ENCODE data around the gene GPSM1. TPM values are rescaled to one million over a fixed set of nuclear protein-coding genes. Genes with fewer than 3 reads are reported as not detected.

Gene GPSM1
- polyA plus RNA-seq, 1 of the 3 experiments (the other 2 are of a cell fraction) = 26.7 TPM

DNA sequence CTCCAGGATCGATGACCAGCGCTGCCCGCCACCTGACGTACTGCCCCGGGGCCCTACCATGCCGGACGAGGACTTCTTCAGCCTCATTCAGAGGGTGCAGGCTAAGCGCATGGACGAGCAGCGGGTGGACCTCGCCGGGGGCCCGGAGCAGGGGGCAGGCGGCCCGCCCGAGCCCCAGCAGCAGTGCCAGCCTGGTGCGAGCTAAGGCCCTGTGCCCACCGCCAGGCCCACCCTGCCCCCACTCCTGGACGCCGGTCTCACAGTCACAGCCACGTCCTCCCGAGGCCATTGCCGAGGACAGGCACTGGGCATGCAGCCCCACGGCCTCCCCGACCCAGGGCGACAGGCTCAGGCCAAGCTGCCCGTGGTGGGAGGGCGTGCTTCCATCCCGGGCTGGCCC is 30.7 kb downstream of the GPSM1 start:
- no peaks in the 10 kb centered on the region for H3K9me3 ChIP-seq
- H4K20me1 ChIP-seq (ENCODE audit: insufficient read depth) = 0 out of 2 replicates have a peak, but pooled peaks cover 3% of the 10 kb centered on the region
- 84% methylated on average over 8 of the region's 29 CpGs for WGBS (ENCODE audit: low lambda C conversion rate)
- H3K9ac ChIP-seq = no peak overlapping the region
- DNase-seq = no peak
- H3K79me2 ChIP-seq (ENCODE audit: insufficient read depth) = no peaks in the 10 kb centered on the region
- no peak overlapping the region for H3K4me3 ChIP-seq (ENCODE audit: low read depth in 2 of 2, low read length in 1 of 2)
- no peak for TF ChIP-seq FOSL2 (IDR thresholded peaks at IDR 0.05; ENCODE audit: borderline replicate concordance, low read depth)
- no peak for TF ChIP-seq RAD21 (IDR thresholded peaks at IDR 0.05; ENCODE audit: low read length)
- TF ChIP-seq, protein P1, sequence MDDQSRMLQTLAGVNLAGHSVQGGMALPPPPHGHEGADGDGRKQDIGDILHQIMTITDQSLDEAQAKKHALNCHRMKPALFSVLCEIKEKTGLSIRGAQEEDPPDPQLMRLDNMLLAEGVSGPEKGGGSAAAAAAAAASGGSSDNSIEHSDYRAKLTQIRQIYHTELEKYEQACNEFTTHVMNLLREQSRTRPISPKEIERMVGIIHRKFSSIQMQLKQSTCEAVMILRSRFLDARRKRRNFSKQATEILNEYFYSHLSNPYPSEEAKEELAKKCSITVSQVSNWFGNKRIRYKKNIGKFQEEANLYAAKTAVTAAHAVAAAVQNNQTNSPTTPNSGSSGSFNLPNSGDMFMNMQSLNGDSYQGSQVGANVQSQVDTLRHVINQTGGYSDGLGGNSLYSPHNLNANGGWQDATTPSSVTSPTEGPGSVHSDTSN (IDR thresholded peaks at IDR 0.05) = no peak
- TF ChIP-seq, protein P2, sequence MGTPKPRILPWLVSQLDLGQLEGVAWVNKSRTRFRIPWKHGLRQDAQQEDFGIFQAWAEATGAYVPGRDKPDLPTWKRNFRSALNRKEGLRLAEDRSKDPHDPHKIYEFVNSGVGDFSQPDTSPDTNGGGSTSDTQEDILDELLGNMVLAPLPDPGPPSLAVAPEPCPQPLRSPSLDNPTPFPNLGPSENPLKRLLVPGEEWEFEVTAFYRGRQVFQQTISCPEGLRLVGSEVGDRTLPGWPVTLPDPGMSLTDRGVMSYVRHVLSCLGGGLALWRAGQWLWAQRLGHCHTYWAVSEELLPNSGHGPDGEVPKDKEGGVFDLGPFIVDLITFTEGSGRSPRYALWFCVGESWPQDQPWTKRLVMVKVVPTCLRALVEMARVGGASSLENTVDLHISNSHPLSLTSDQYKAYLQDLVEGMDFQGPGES (IDR thresholded peaks at IDR 0.05; ENCODE audit: low read depth, low read length) = no peak
- no peak for TF ChIP-seq RFX5 (IDR thresholded peaks at IDR 0.05; ENCODE audit: low read length)
- no peak for TF ChIP-seq MXI1 (IDR thresholded peaks at IDR 0.05; ENCODE audit: low read depth, low read length)
- TF ChIP-seq, protein P3, sequence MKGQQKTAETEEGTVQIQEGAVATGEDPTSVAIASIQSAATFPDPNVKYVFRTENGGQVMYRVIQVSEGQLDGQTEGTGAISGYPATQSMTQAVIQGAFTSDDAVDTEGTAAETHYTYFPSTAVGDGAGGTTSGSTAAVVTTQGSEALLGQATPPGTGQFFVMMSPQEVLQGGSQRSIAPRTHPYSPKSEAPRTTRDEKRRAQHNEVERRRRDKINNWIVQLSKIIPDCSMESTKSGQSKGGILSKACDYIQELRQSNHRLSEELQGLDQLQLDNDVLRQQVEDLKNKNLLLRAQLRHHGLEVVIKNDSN (IDR thresholded peaks at IDR 0.05; ENCODE audit: borderline replicate concordance, low read depth) = no peak
- TF ChIP-seq, protein P4, sequence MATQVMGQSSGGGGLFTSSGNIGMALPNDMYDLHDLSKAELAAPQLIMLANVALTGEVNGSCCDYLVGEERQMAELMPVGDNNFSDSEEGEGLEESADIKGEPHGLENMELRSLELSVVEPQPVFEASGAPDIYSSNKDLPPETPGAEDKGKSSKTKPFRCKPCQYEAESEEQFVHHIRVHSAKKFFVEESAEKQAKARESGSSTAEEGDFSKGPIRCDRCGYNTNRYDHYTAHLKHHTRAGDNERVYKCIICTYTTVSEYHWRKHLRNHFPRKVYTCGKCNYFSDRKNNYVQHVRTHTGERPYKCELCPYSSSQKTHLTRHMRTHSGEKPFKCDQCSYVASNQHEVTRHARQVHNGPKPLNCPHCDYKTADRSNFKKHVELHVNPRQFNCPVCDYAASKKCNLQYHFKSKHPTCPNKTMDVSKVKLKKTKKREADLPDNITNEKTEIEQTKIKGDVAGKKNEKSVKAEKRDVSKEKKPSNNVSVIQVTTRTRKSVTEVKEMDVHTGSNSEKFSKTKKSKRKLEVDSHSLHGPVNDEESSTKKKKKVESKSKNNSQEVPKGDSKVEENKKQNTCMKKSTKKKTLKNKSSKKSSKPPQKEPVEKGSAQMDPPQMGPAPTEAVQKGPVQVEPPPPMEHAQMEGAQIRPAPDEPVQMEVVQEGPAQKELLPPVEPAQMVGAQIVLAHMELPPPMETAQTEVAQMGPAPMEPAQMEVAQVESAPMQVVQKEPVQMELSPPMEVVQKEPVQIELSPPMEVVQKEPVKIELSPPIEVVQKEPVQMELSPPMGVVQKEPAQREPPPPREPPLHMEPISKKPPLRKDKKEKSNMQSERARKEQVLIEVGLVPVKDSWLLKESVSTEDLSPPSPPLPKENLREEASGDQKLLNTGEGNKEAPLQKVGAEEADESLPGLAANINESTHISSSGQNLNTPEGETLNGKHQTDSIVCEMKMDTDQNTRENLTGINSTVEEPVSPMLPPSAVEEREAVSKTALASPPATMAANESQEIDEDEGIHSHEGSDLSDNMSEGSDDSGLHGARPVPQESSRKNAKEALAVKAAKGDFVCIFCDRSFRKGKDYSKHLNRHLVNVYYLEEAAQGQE (IDR thresholded peaks at IDR 0.05; ENCODE audit: low read depth, low read length) = no peak
- TF ChIP-seq TAF1 (IDR thresholded peaks at IDR 0.05; ENCODE audit: borderline replicate concordance, low read depth, low read length) = no peak
- no peak for TF ChIP-seq MEF2A (IDR thresholded peaks at IDR 0.05; ENCODE audit: borderline replicate concordance, low read depth)
- TF ChIP-seq RXRA (IDR thresholded peaks at IDR 0.05; ENCODE audit: borderline replicate concordance, low read depth) = no peak
- no peak for TF ChIP-seq SMC3 (IDR thresholded peaks at IDR 0.05; ENCODE audit: low read depth, low read length)
- TF ChIP-seq RCOR1 (IDR thresholded peaks at IDR 0.05; ENCODE audit: low read length) = no peak
- no peak for TF ChIP-seq EZH2phosphoT487 (IDR thresholded peaks at IDR 0.05; ENCODE audit: borderline replicate concordance, low read depth)
- no peak for TF ChIP-seq TEAD4 (IDR thresholded peaks at IDR 0.05; ENCODE audit: borderline replicate concordance, insufficient read depth)
- TF ChIP-seq SIN3A (IDR thresholded peaks at IDR 0.05; ENCODE audit: borderline replicate concordance, low read depth, low read length) = no peak
- TF ChIP-seq CHD2 (IDR thresholded peaks at IDR 0.05; ENCODE audit: low read length, partially characterized antibody) = no peak
- TF ChIP-seq, protein P5, sequence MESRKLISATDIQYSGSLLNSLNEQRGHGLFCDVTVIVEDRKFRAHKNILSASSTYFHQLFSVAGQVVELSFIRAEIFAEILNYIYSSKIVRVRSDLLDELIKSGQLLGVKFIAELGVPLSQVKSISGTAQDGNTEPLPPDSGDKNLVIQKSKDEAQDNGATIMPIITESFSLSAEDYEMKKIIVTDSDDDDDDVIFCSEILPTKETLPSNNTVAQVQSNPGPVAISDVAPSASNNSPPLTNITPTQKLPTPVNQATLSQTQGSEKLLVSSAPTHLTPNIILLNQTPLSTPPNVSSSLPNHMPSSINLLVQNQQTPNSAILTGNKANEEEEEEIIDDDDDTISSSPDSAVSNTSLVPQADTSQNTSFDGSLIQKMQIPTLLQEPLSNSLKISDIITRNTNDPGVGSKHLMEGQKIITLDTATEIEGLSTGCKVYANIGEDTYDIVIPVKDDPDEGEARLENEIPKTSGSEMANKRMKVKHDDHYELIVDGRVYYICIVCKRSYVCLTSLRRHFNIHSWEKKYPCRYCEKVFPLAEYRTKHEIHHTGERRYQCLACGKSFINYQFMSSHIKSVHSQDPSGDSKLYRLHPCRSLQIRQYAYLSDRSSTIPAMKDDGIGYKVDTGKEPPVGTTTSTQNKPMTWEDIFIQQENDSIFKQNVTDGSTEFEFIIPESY (IDR thresholded peaks at IDR 0.05; ENCODE audit: borderline replicate concordance, low read depth) = no peak
- TF ChIP-seq FOXJ3 (CRISPR knock-in tag; IDR thresholded peaks at IDR 0.05) = no peak
- H2AFZ ChIP-seq (ENCODE audit: low read depth) = no peak overlapping the region
- H3F3A ChIP-seq (replicated peaks; ENCODE audit: insufficient read depth) = no peaks in the 10 kb centered on the region
- peaks cover 0 to 22% of the 10 kb centered on the region in 2 experiments for H3K36me3 ChIP-seq (replicated peaks in 1 of 2; ENCODE audit: control insufficient read depth in 1 of 2, insufficient read depth in 2 of 2, low read length in 1 of 2)
- H3K4me1 ChIP-seq (ENCODE audit: control insufficient read depth in 1 of 2, insufficient read depth in 2 of 2, low read depth in 1 of 2, low read length in 1 of 2) = peaks cover 0 to 54% of the 10 kb centered on the region in 2 experiments; a peak in 1 of 4 replicates
- ChIA-PET CTCF (interaction anchor here (1.6 to 1.9 kb wide), 2 partner anchors 14 to 45 kb away, joined by 6 to 7 read pairs; no protein-coding TSS in a partner anchor), POLR2A (no interaction called here)
- no peaks in the 10 kb centered on the region for H3K27me3 ChIP-seq (ENCODE audit: insufficient read depth)
- H3K9me2 ChIP-seq = no peaks in the 10 kb centered on the region
- no peak overlapping the region; a peak in 1 of 4 replicates for H3K27ac ChIP-seq (ENCODE audit: low read depth in 2 of 2, low read length in 1 of 2)
- H3K4me2 ChIP-seq = no peak overlapping the region

All from SK-N-SH (cell line).